GM20431 (cell line): Measurements from ENCODE around the gene BBS10.
"Not testable (repeated sequence)": the region's sequence is repeated elsewhere in the genome, so short reads cannot be mapped to it uniquely, and the experiment has no call there.

Experiments used
- in situ Hi-C: fragments of 300-500 bp; cut with MseI, MboI; formaldehyde crosslinking; loops from one replicate; pipeline ENCODE4 v1.15.0; 2020; ENCODE audit warnings: low sequenced_read_pairs; ENCODE audit not compliant: unreplicated experiment

BBS10 gene

DNA sequence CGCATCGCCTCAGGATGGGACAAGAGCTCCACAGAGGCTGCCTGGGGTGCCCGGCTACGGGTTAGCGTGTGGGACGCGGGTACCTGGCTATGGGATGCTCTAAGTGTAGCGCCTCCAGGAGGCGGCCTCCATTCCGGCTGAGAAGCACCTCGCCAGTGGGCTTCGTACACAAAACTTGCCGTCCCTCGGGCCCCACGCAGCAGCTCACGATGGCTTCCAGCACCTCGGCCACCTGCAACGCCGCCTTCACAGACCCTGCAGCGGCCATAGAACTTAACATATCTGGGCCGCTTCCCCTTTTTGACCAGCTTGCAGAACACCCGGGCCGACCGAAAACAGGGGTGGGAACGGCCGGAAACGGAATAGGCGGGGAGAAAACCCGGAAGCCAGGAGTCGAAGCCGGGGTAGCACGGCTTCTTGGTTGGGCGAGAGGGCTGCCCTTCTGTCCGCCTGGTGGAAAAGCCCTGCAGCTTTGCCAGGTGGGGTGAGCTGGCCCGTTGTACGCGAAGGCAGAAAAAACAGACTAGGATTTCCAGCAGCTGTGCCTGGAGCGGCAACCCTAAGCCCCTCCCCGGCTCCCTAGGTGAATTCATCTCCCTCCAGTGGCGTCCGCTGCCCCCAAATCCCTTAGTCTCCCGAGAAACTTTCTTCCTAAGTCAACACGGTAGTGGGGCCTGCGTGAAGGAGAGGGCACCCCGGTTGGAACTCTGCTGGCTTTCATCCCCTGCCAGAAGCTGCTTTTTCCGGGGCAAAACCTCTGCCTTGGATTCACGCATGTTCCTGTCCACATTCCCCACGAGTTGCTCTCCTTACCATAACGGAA is at the start of gene BBS10:
Gene BBS10 (minus strand): TSS at position 337 of the 823 bp plus-strand sequence. CDS start 57 bp downstream, at position 280.
- in situ Hi-C loops = no loop called here

DNA sequence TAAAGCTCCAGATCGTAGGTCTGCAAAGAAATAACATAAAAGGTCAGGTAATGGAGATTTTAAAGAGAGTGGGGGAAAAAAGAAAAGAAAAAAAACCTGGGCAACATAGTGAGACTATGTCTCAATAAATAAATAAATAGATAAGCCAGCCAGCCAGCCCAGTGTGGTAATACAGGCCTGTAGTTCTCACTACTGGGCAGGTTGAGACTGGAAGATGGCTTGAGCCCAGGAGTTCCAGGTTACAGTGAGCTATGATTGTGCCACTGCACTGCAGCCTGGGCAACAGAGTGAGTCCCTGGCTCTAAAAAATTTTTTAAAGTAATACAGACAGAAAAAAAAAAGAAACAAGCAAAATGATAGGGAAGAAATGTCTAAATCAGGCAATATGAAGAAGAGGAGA is 43.2 kb upstream of the BBS10 start:
- in situ Hi-C loops = no loop called here

DNA sequence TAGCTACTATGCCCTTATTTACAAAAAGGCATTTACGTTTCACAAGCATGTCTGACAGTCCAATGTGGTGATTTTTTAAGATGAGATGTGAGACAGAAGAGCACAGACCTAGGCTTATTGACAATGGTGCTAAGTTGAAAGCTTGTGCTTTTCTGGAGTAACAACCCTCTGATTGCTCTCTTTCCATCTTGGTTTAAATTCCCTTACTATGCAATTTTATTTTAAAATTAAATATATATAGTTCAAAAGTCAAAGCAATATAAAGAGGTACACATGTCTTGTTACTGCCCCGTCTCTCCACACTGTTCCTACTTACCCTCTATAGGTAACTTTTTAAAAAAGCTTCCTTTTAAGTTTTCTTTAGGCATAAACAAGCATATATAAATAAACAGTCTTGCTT is 39.4 kb upstream of the BBS10 start:
- in situ Hi-C loops = no loop called here

DNA sequence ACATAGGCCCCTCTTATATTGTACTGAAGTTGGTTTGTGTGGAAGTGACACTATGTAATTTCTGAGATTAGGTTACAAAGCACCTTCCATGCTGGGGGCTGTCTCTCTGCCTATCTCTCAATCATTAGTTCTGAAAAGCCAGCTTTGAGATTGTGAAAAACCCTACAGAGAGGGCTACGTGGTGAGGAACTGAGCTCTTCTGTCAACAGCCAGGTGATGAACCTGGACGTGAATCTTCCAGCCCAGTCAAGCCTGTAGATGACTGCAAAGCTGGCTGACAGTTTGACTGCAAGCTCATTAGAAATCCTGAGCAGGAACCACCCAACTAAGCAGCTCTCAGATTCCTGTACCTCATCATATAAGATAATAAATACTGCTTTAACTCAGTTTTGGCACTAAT is 36.3 kb upstream of the BBS10 start:
- in situ Hi-C loops = no loop called here

DNA sequence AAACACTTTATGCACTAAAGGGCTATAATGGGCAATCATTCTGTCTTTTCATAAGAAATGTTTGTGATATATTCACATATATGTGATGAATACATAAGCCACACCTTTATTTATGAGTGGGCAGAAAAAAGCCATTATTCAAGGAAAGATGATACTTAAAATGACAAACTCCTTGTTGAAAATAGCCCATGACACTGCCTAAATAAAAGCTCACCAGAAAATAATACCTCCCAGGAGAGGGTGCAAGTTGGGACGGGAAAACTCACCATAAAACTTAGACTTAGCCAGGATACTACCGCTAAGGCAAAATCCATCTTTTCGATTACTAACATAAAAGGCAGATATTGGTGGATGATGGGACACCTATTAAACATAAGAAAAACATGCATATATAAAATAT is 35.8 kb upstream of the BBS10 start:
- in situ Hi-C loops = no loop called here

DNA sequence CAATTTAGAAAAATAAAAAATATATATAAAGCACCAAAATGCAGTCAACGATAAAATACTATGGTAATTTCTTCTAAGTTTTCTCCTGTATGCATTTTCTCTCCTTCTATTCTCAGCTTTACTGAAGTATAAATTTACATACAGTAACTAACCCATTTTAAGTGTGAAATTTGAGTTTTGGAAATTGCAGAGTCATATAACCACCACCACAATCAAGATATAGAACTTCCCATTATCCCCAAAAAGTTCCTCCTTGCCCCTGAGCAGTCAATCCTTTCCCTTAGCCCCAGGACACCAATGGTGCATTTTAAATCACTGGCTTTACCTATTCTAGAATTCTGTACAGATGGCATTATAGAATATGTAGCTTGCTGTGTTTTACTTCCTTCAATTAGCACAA is 31.0 kb upstream of the BBS10 start:
- in situ Hi-C loops = no loop called here

DNA sequence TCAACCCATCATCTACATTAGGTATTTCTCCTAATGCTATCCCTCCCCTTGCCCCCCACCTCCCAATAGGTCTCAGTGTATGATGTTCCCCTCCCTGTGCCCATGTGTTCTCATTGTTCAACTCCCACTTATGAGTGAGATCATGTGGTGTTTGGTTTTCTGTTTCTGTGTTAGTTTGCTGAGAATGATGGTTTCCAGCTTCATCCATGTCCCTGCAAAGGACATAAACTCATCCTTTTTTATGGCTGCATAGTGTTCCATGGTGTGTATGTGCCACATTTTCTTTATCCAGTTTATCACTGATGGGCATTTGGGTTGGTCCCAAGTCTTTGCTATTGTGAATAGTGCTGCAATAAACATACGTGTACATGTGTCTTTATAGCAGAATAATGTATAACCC is 28.7 kb upstream of the BBS10 start:
- in situ Hi-C loops = not testable (repeated sequence)

DNA sequence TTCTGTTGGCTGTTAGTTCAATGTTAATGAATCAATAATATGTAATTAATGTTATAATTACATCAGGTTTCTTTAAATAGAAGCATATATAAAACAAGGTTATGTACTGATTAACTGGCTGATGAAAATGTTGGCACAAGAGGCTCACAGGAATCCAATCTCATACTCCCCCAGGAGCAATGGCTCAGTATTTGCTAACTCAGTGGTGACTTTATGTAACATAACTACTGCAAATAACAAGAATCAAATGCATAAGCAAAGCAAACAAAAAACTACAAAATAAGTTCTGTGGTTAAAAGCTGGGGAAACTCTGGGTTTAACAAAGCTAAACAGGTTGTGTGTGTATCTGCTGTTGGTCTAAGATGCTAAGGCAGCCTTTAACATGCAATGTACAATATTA is 27.7 kb upstream of the BBS10 start:
- in situ Hi-C loops = no loop called here

DNA sequence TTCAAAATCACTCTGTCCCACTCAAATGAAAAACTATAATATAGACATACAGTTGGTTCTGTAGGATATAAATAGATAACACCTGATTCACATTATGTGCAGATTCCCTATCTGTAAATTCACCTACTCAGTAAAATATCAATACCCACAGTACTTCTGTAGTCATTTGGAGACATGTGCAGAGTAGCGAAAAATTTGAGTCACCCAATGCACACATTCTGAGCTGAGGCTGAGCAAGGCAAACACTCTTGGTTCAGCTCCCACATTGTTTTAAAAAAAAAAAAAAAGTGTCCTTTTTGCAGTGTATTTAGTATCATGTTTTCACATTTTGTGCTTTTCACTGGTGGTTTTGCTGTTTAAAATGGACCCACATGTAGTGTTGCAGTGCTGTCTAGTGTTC is 27.3 kb upstream of the BBS10 start:
- in situ Hi-C loops = no loop called here

DNA sequence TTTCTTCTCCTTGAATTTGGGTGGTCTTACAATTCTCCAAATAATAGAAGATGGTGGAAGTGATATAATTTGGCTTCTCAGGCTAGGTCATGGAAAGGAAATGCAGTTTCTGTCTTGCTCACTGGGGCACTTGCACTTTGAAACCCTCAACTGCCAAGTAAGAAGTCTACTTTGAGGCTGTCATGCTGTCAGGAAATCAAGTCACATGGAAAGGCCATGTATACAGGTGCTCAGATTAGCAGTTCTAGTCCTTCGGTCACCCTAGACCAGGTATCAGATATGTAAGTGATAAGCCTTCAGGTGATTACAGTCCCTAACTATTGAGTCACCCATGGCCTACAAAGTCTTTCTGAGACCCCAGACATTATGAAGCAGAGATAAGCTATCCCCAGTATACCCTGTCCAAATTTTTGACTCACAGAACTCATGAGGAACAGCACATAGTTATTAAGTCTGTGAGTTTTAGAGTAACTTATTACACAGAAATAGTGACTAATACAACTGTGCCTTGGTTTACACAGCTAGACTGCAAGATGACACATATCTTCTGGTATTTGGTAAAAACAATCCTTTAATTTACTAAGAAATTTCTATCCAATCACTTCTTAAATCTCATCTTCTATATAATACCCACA is 26.3 kb upstream of the BBS10 start:
- in situ Hi-C loops = no loop called here

DNA sequence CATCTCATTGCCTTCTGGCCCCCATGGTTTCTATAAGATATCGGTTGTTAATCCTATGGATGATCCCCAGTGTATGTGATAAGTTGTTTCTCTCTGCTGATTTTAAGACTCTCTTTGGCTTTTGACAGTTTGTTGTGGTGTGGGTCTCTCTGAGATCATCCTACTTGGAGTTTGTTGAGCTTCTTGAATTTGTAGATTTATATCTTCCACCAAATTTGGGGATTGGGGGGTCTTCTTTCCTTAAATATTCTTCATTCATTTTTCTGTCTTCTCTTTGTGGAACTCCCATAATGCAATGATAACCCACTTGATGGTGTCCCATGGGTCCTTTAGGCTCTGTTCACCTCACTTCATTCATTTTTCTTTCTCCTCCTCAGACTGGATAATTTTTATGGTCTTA is 20.0 kb upstream of the BBS10 start:
- in situ Hi-C loops = no loop called here

DNA sequence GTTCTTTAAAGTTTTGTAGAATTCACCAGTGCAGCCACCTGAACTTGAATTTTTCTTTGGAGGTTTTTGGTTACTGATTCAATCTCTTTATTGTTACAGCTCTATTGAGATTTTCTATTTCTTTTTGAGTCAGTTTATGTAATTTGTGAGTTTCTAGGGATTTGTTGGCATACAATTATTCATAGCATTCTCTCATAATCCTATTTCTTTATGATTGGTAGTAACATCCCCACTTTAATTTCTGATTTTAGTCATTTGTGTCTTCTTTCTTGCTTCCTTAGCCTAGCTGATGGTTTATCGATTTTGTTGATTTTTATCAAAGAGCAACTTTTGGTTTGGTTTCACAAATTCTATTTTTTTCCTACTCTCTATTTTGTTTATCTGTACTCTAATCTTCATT is 17.9 kb upstream of the BBS10 start:
- in situ Hi-C loops = no loop called here

DNA sequence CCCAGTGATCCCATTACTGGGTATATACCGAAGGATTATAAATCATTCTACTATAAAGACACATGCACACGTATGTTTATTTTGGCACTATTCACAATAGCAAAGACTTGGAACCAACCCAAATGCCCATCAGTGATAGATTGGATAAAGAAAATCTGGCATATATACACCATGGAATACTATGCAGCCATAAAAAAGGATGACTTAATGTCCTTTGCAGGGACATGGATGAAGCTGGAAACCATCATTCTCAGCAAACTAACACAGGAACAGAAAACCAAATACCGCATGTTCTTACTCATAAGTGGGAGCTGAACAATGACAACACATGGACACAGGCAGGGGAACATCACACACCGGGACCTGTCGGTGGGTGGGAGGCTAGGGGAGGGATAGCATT is 15.9 kb upstream of the BBS10 start:
- in situ Hi-C loops = not testable (repeated sequence)

DNA sequence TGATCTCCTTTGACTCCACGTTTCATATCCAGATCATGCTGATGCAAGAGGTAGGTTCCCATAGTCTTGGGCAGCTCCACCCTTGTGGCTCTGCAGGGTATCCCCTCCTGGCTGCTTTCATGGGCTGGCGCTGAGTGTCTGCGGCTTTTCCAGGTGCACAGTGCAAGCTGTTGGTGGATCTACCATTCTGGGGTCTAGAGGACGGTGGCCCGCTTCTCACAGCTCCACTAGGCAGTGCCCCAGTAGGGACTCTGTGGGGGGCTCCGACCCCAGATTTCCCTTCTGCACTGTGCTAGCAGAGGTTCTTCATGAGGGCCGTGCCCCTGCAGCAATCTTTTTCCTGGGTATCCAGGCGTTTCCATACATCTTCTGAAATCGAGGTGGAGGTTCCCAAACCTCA is 12.1 kb upstream of the BBS10 start:
- in situ Hi-C loops = no loop called here

DNA sequence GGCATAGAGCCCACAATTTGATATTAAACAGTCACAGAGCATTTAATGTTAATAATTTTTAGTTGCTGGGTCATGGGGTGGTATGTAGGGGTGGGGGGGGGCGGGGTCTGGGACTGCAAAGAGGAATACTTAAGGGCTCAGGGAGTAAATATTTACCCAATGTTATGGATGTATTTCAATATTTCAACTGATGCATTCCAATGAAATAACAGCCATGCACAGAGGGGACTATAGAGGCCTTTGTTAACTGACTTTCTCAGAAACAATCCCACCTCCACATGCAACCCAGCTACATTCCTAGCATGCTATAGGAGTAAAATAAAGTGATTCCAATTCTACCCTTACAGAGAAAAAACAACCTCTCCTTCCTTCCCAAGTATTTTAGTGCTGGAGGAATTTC is 7.9 kb upstream of the BBS10 start:
- in situ Hi-C loops = no loop called here

DNA sequence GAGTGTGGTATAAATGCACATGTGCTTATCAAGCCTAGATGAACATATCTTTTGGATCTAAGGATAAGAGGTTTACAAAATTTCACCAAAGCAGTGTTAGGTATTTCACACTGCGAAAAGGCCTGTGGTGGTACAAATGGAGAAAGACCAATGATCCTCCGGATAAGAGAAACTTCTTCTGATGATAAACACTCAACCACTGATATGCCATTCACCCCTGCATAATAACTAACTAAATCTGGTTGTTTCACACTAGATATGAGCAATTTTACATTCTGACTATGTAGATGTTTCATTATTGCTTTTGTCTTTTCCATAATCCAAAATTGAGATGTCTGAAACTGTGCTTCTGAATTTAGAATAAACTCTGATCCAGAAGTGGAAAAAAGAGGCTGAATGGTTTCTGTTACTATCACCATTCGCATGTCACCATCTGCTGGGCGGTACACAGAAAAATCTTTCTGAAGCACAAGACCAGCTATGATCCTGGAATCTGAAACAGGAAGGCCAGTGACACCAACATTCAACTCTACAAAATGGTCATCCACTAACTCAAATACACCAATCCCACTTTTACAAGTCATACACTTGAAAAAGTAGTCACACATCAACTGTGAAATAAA is 1.3 kb downstream of the BBS10 start:
- in situ Hi-C loops = no loop called here

DNA sequence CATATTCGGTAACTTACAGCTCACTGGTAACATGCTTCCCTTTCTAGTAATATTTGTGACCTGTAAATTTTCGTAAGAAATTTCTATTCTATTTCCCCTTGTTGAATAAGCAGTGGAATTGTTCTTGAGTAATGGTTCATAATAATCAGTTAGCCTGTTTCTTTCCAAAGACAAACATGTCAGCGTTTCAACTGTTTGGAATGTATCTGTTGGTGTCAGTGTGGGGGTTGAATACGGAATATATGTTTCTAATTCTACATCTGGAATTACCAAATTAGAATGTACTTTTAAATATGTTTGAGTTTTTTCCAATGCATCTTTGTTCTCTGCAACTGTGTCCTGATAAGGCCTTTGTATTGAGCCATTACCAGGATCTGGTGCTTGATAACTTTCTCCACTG is 2.0 kb downstream of the BBS10 start:
- in situ Hi-C loops = no loop called here

DNA sequence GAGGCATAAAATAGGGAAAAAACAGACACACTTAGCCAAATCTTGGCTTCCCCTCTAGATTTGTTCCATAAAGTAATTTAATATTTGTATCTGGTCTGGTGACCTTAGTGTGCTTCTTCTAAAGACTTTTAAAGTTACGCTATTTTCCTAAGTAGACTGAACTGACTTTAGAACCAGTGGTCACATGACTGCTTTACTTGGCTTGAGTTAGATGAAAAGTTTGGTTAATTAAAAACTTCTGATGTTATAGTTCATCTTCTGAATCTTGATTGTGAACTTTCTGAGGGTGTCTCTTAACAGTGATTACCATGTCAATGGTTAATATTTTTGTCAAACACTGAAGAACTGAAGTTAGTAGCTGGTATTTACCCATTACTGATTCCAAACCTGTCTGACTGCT is 2.6 kb downstream of the BBS10 start:
- in situ Hi-C loops = no loop called here

DNA sequence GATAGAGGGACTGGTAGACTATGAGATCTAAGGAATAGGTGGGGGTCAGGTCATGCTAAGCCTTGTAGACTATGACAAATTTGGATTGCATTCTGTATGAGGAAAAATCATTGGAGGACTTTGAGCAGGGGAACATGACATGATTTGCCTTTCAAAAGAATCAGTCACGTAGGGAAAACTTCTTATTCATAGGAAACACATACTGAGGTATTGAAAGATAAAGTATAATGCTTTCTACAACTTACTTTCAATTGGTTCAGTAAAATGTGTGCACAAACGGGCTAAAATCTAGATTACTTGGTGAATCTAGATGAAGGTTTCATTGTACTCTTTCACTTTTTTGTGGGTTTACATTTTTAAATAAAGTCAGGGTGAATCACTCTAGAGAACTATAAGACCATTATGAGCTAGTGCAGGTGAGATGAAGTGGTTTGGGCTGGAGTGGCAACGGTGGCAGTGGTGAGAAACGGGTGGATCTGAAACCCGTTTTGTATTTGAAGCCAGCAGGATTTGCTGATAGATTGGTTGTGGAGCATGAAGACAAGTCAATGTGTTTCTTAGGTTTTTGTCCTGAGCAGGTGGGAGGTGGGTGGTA is 6.7 kb downstream of the BBS10 start:
- in situ Hi-C loops = no loop called here

DNA sequence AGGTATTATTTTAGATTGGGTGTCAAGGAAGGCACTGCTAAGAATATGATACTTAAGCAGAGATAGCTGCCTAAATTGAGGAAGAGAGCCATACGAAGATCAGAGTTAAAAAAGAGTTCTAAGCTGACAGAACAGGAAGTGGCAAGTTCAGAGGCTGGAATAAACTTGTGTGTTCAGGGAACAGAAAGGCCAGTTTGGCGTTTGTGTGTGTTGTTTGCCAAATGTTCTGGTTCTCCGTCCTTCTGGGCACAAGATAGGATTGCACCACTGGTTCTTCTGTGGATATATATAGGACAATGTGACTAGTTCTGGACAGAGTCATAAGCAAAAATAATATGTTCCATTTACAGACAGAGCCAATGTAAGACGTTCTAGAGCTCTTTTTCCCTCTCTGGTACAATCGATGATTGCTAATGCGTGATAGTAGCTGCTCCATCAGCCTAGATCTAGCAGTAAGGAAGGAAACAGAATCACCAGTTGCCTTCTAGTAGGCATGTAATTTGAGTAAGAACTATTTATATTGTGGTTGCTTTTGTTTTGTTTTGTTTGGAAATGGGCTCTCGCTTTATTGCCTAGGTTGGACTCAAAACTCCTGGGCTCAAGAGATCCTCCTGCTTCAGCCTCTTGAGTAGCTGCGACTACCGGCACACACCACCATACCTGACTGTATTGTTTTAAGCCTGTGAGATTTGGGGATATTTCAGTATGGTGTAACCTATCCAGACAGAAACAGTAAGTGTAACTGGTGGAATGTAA is 7.4 kb downstream of the BBS10 start:
- in situ Hi-C loops = no loop called here
